ENCODE results near the gene ELN.

- TF ChIP-seq, protein P1, sequence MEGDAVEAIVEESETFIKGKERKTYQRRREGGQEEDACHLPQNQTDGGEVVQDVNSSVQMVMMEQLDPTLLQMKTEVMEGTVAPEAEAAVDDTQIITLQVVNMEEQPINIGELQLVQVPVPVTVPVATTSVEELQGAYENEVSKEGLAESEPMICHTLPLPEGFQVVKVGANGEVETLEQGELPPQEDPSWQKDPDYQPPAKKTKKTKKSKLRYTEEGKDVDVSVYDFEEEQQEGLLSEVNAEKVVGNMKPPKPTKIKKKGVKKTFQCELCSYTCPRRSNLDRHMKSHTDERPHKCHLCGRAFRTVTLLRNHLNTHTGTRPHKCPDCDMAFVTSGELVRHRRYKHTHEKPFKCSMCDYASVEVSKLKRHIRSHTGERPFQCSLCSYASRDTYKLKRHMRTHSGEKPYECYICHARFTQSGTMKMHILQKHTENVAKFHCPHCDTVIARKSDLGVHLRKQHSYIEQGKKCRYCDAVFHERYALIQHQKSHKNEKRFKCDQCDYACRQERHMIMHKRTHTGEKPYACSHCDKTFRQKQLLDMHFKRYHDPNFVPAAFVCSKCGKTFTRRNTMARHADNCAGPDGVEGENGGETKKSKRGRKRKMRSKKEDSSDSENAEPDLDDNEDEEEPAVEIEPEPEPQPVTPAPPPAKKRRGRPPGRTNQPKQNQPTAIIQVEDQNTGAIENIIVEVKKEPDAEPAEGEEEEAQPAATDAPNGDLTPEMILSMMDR (IDR thresholded peaks at IDR 0.05) = no peak
- no peak for TF ChIP-seq POLR2A (IDR thresholded peaks at IDR 0.05)
Observed at GRCh38 chr7:74037609-74038008, 9.6 kb downstream of the ELN start.
